GM21390 (cell line): ENCODE measurements around the gene CCDC81.
"Not testable (repeated sequence)": the region's sequence is repeated elsewhere in the genome, so short reads cannot be mapped to it uniquely, and the experiment has no call there.

Experiments
- ATAC-seq: cut with Tn5 transposase; IDR thresholded peaks from one replicate; pipeline ENCODE4 v1.9.1; 2021; ENCODE audit not compliant: unreplicated experiment

The CCDC81 gene

GRCh38 chr11:86386746-86387145 lies 12.1 kb downstream of the CCDC81 start:
- ATAC-seq: no peak

DNA sequence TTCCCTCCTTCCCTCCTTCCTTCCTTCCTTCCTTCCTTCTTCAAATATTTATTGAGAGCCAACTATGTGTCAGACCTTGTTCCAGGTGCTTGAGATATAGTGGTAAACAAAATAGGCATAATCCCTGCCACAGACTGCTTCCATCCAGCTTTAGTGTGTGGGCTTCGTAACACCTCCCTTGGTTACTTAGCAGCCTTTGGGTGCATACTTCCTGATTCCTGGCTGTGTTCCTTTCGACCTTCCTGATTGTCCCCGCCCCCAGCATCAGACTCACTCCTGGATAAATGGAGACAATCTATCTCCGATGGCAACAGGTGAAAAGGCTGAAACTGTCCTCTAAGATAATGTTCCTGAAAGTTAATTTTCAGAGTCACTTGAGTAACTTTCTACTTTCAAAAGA lies 13.5 kb downstream of the CCDC81 start:
- no peak for ATAC-seq

DNA sequence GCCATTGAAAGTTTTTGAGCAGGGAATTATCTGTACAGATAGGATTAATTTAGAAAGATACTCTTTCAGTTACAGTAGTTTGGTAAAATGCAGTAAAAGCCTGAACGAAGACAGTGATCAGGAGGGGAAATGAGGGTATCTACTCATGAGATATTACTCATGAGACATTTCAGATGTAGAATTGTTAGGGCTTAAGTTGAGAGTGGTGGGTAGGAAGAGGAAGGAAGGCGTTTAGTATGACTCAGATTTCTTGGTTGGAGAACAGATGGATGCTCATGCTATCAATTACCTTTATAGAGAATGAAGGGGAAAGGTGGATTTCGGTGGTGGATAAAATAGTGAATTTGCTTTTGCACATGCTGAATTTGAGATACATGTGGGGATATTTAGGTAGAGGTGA lies 15.8 kb downstream of the CCDC81 start:
- no peak for ATAC-seq

DNA sequence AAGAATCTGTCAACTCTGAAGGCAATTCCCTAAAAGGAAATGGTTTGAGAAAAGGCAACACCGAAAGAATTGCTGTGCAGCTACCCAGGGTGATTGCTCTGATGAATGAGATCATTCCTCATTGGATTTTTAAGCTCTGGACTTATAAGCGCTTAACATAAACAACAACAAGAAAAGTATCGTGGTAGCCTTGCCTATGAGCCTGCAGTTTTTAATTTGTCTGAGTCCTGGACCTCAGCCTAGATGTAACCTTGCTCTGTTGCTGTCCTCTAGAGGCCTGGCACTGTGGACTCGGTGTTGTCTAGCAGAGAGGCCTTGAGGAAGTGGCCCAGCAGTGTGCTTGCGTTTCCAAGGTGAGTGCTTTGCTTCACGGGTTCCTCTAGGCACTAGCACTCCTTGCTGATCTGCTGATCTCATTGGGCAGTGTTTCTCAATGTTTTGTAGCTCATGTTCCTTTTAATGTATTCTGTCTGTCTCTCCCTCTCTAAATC lies 20.4 kb downstream of the CCDC81 start:
- no peak for ATAC-seq

DNA sequence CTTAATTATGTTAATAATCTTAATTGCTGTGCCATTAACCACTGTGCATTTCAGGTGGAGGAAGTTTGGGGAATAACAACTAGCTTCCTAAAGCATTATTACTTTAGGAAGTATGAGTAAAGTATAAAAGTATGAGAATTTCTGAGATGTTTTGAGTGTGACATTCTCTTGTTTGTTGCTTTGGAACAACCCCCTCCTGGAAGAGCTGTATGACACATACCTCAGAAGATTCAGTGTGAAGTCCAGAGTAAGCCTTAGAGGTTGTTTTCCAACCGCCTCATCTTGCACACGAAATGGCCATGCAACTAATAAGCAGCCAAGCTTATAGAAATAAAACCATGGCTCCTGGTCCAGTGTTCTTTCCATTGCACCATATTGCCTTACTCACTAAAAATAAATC lies 21.7 kb downstream of the CCDC81 start:
- no peak for ATAC-seq

GRCh38 chr11:86397351-86397750 lies 22.7 kb downstream of the CCDC81 start:
- ATAC-seq: no peak

GRCh38 chr11:86398106-86398505 lies 23.4 kb downstream of the CCDC81 start:
- ATAC-seq: no peak

DNA sequence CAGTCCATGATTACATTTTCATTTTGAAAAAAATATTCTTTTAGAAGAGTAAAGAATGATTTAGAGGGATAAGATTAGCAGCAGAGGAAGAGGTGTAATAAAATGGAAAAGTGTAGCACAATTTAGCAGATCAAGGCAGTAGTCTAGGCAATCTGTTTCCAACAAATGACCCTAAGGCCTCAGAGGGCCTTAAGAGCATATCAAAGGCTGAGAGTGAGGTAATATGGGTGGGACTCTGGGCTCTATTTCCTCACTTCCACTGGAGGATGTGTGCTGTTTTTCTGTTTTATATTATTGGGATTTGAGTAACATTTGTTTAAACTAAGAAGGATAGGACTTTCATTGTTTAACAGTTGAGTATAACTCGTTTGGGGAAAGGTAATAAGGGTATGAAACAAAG lies 28.8 kb downstream of the CCDC81 start:
- no peak for ATAC-seq

DNA sequence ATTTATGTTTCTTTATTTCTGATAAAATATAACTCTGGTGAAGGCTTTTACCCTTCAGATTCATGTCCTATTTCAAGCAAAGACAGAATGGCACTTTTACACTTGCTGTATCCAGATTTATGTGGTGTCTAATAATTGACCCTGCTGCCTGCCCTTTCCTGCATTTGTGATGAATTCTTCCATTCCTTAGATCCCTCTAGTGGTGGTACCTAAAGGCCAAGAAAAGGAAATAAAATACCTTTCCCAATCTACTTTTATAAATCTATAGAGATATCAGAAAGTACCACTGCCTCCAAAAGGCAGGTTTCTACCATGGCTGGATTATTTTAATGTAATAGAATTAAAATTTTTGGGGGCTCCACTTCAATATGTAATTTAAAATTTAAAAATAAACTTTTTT lies 34.2 kb downstream of the CCDC81 start:
- ATAC-seq: no peak

DNA sequence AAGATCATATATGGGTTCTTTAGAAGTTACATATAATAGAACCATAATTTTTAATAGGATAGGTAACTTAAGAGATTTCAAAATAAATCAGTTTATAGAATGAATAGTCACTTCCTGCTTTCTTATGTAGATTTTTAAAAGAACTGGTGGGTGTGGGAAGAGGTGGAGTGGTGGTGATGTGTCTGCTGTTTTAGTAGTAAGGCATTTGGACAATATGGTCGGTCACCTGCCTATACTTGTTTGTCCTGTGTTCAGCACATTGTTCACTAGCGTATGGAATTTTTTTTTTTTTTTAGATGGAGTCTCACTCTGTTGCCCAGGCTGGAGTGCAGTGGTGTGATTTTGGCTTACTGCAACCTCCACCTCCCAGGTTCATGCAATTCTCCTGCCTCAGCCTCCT lies 39.3 kb downstream of the CCDC81 start:
- no peak for ATAC-seq

- no peak for ATAC-seq
Measured at GRCh38 chr11:86415026-86415425, 40.3 kb downstream of the CCDC81 start.

GRCh38 chr11:86416494-86416893 lies 41.8 kb downstream of the CCDC81 start:
- ATAC-seq: no peak

- not testable (repeated sequence) for ATAC-seq
Measured at GRCh38 chr11:86416951-86417350, 42.3 kb downstream of the CCDC81 start.

DNA sequence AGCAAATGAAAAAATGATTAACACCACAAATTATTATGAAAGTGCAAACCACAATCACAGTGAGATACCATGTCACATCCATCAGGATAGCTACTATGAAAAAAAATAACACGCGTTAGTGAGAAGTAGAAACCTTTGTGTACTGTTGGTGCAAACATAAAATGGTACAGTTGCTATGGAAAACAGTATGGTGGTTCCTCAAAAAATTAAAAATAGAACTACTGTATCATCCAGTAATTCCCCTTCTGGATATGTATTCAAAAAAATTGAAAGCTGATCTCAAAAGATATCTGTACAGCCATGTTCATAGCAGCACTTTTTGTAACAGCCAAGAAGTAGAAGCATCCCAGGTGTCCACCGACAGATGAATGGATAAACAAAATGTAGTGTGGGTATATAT lies 43.4 kb downstream of the CCDC81 start:
- no peak for ATAC-seq

GRCh38 chr11:86418513-86418912 lies 43.8 kb downstream of the CCDC81 start:
- ATAC-seq: no peak

- no peak for ATAC-seq
Measured at GRCh38 chr11:86418917-86419316, 44.2 kb downstream of the CCDC81 start.

GRCh38 chr11:86421946-86422345 lies 47.3 kb downstream of the CCDC81 start:
- no peak for ATAC-seq

DNA sequence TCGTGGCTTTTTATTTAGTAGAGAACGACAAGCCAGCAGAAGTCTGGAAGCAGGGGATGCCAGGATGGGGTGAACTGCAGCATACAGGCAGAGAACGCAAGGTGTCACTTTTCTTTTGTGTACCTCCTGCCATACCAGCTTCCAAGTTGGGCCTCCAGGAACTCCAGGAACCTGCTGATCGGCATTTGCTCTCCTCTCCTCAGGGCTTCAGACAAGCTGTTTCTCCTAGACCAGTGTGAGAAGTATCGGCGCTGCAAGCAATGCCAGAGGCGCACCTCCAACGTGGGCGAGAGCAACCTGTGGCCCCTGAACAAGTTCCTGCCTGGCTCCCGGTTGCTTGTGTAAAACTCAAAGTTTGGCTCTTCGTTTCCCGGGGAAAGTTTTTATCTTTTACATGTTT lies 47.7 kb downstream of the CCDC81 start:
- no peak for ATAC-seq

- ATAC-seq: not testable (repeated sequence)
Measured at GRCh38 chr11:86423488-86423887, 48.8 kb downstream of the CCDC81 start.

DNA sequence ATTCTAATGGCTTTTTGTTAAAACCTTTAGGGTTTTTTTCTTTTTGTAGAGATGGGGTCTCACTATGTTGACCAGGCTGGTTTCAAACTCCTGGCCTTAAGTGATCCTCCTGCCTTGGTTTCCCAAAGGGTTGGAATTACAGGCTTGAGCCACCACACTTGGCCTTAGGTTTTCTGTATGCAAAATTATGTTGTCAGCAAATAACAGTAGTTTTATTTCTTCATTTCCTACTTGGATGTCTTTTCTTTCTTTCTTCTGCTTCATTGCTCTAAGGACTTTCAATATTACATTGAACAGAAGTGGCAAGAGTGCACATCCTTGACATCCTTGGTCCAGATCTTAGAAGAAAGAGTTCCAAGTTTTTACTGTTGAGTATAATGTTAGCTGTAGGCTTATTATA lies 52.8 kb downstream of the CCDC81 start:
- ATAC-seq: no peak

GRCh38 chr11:86431258-86431657 lies 56.6 kb downstream of the CCDC81 start:
- ATAC-seq: no peak

DNA sequence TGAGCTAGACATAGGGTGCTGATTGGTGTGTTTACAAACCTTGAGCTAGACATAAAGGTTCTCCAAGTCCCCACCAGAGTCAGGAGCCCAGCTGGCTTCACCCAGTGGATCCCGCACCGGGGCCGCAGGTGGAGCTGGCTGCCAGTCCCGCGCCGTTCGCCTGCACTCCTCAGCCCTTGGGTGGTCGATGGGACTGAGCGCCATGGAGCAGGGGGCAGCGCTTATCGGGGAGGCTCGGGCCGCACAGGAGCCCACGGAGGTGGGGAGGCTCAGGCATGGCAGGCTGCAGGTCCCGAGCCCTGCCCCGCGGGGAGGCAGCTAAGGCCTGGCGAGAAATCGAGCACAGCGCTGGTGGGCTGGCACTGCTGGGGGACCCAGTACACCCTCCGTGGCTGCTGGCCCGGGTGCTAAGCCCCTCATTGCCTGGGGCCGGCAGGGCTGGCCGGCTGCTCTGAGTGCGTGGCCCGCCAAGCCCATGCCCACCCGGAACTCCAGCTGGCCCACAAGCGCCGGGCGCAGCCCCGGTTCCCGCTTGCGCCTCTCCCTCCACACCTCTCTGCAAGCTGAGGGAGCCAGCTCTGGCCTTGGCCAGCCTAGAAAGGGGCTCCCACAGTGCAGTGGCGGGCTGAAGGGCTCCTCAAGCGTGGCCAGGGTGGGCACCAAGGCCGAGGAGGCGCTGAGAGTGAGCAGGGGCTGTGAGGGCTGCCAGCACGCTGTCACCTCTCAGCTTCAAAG lies 58.8 kb downstream of the CCDC81 start:
- not testable (repeated sequence) for ATAC-seq

DNA sequence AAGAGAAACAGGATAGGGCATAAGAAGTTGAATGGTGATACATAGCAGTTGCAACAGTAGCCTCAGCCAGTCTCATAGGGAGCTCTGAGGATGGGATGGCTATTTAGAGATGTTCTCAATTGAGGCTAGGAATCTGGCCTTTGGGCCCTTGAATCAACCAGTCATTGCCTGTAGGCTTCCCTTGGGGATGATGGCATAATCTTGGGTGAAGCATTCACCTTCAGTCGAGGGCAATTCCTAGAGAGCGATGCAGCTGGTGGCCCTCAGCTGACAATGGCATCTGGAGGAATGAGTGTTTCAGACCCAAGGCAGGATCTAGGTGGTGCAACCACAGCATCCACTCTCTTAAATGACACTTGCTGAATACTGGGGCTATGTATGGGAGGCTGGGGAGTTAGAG lies 61.0 kb downstream of the CCDC81 start:
- no peak for ATAC-seq
